ENCODE measurements around the gene INAVA. TPM values are rescaled to one million over a fixed set of nuclear protein-coding genes. Genes with fewer than 3 reads are reported as not detected.

The INAVA gene
- total and polyA plus RNA-seq, 9 of the 15 experiments (the other 6 are each of a cell fraction or from before 2014, with no cell fraction given): 0.09 TPM; not detected in 8

DNA sequence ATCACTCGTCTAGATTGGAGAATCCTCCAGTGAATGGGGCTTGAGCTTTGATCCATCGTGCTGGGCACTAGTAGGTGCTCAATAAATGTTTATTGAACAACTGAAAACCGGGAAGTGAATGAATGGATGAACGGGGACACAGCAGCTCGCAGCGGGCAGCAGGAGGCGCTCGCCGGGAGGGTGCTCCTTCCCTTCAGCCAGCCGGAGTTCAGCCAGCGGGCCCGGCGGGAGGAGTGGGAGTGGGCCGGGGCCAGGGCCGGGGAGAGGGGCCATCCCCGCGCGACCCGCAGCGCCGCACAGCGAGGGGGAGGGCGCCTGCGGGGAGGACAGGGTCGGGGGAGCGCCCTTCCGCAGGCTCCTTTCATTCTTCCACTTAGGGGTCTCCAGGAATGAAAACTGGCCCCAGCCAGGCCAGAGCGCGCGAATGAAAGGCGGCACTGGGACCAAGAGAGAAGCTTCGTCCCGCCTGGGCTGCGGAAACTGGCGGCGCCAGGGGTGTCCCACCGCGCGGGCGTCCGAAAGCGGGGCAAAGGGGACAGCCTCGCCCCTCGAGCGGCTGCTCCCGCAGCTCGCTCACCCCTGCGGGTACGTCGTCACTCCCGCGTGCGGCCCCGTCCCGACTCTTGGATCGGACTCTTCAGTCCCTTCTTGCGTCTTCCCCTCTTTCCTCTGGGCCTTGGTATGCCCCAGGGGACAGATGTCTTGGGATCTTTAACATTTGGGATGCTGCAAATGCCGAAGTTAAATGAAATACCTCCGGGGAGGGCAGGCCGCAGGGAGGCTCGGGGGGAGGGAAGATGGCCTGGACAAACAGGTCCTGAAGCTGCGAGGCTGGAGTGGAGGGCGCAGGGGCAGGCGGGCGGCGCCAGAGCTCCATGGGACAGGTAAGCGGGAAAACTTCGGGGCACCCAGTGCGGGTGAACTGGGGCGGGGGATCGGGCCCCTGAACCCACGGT lies 3.6 kb upstream of the INAVA start:
- ChIA-PET POLR2A (interaction anchor here (1.2 to 1.5 kb wide), 2 partner anchors 10 to 15 kb away, joined by 3 to 4 read pairs; no protein-coding TSS in a partner anchor), CTCF (ENCODE audit: low intra/inter-chr PET ratio) (interaction anchor here (0.7 kb wide), 1 partner anchor 17 kb away, joined by 3 read pairs; no protein-coding TSS in a partner anchor)
- Histone ChIP-seq H3K36me3 (ENCODE audit: control insufficient read depth, insufficient read depth, low read length) (no peaks in the 10 kb centered on the region), H3K4me1 (replicated peaks in 1 of 2; ENCODE audit: control insufficient read depth in 2 of 2, insufficient read depth in 2 of 2, low read length in 2 of 2) (peaks cover 7 to 18% of the 10 kb centered on the region in 2 experiments; a peak in 4 of 5 replicates), H3K27ac (ENCODE audit: extremely low read depth, low read depth, low read length) (no peak overlapping the region), H2AFZ (ENCODE audit: low read depth, low read length) (no peak overlapping the region), H4K20me1 (replicated peaks; ENCODE audit: control insufficient read depth, insufficient read depth, low read length) (peaks cover 26% of the 10 kb centered on the region), H3K9ac (ENCODE audit: insufficient read depth in 1 of 2, low read depth in 2 of 2, low read length in 2 of 2) (no peak overlapping the region), H3K9me3 (replicated peaks; ENCODE audit: control insufficient read depth, insufficient read depth, low read depth, low read length) (no peaks in the 10 kb centered on the region), H3K4me2 (ENCODE audit: insufficient read depth, low read length) (no peak overlapping the region), H3K4me3 (no peak overlapping the region), H3K27me3 (ENCODE audit: control insufficient read depth in 2 of 2, insufficient read depth in 2 of 2, low read length in 2 of 2) (peaks cover 71 to 81% of the 10 kb centered on the region in 2 experiments), H3K9me1 (ENCODE audit: control insufficient read depth, insufficient read depth, low read length) (no peaks in the 10 kb centered on the region), H3K79me2 (ENCODE audit: control insufficient read depth, insufficient read depth, low read length) (no peaks in the 10 kb centered on the region)
- intact Hi-C loops (cut with micrococcal nuclease) (no loop called here), in situ Hi-C loops (cut with MboI) (no loop called here)
- peak; percentile 24; the same call in 1 of the 3 replicates for ATAC-seq
- 18% methylated on average over 47 of the region's 72 CpGs for WGBS (ENCODE audit: insufficient coverage, low coverage, missing lambda C conversion rate)
- no peak for FAIRE-seq
- no TSS peak for BruUV-seq (replicated peaks)
- no peak for DNase-seq (ENCODE audit: extremely low read depth in 1 of 4, low spot score in 3 of 4)
- TF ChIP-seq PRMT5 (CRISPR knock-in tag; IDR thresholded peaks at IDR 0.05) (no peak), ZNF24 (IDR thresholded peaks at IDR 0.05) (peak; percentile 95), TAF1 (IDR thresholded peaks at IDR 0.05; ENCODE audit: control insufficient read depth, extremely low read depth, insufficient read depth, low read length, severe bottlenecking) (no peak), ILK (tag; IDR thresholded peaks at IDR 0.05; ENCODE audit: borderline replicate concordance, low read depth) (no peak), HMG20A (CRISPR knock-in tag; conservative IDR thresholded peaks at IDR 0.05) (no peak), CSDE1 (IDR thresholded peaks at IDR 0.05) (no peak), NONO (IDR thresholded peaks at IDR 0.05; ENCODE audit: low read depth in 2 of 2, low read length in 1 of 2) (peak in 1 of 2 experiments; percentile 97; a peak in 2 of 4 replicates), HMGN3 (IDR thresholded peaks at IDR 0.05; ENCODE audit: borderline replicate concordance, extremely low read depth, insufficient read length, low read depth, low read length) (peak; percentile 32), TOE1 (IDR thresholded peaks at IDR 0.05; ENCODE audit: borderline replicate concordance) (peak; percentile 41; the same call in 1 of the 2 replicates), TOE1 (CRISPR knock-in tag; IDR thresholded peaks at IDR 0.05; ENCODE audit: borderline replicate concordance, low read depth) (no peak), JUND (IDR thresholded peaks at IDR 0.05; ENCODE audit: borderline replicate concordance, low read depth, low read length) (peak; percentile 60), JUND (tag; IDR thresholded peaks at IDR 0.05; ENCODE audit: borderline replicate concordance, low read depth, low read length) (no peak), SMAD2 (IDR thresholded peaks at IDR 0.05; ENCODE audit: low read depth, low read length) (no peak)
- TF ChIP-seq, protein P1, sequence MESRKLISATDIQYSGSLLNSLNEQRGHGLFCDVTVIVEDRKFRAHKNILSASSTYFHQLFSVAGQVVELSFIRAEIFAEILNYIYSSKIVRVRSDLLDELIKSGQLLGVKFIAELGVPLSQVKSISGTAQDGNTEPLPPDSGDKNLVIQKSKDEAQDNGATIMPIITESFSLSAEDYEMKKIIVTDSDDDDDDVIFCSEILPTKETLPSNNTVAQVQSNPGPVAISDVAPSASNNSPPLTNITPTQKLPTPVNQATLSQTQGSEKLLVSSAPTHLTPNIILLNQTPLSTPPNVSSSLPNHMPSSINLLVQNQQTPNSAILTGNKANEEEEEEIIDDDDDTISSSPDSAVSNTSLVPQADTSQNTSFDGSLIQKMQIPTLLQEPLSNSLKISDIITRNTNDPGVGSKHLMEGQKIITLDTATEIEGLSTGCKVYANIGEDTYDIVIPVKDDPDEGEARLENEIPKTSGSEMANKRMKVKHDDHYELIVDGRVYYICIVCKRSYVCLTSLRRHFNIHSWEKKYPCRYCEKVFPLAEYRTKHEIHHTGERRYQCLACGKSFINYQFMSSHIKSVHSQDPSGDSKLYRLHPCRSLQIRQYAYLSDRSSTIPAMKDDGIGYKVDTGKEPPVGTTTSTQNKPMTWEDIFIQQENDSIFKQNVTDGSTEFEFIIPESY (CRISPR knock-in tag; IDR thresholded peaks at IDR 0.05): peak; percentile 75
- TF ChIP-seq, protein P2, sequence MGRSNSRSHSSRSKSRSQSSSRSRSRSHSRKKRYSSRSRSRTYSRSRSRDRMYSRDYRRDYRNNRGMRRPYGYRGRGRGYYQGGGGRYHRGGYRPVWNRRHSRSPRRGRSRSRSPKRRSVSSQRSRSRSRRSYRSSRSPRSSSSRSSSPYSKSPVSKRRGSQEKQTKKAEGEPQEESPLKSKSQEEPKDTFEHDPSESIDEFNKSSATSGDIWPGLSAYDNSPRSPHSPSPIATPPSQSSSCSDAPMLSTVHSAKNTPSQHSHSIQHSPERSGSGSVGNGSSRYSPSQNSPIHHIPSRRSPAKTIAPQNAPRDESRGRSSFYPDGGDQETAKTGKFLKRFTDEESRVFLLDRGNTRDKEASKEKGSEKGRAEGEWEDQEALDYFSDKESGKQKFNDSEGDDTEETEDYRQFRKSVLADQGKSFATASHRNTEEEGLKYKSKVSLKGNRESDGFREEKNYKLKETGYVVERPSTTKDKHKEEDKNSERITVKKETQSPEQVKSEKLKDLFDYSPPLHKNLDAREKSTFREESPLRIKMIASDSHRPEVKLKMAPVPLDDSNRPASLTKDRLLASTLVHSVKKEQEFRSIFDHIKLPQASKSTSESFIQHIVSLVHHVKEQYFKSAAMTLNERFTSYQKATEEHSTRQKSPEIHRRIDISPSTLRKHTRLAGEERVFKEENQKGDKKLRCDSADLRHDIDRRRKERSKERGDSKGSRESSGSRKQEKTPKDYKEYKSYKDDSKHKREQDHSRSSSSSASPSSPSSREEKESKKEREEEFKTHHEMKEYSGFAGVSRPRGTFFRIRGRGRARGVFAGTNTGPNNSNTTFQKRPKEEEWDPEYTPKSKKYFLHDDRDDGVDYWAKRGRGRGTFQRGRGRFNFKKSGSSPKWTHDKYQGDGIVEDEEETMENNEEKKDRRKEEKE (IDR thresholded peaks at IDR 0.05; ENCODE audit: borderline replicate concordance in 1 of 2, control insufficient read depth in 1 of 2, low read depth in 2 of 2, low read length in 1 of 2): peak in 1 of 2 experiments; percentile 87; a peak in 2 of 4 replicates
